HG03457 (cell line): Measurements from ENCODE around the gene MYH7B.

ENCODE experiments used
- ATAC-seq: cut with Tn5 transposase; IDR thresholded peaks from one replicate; pipeline ENCODE4 v1.9.1; 2021; ENCODE audit warnings: moderate number of reproducible peaks; ENCODE audit not compliant: unreplicated experiment

Gene MYH7B

DNA sequence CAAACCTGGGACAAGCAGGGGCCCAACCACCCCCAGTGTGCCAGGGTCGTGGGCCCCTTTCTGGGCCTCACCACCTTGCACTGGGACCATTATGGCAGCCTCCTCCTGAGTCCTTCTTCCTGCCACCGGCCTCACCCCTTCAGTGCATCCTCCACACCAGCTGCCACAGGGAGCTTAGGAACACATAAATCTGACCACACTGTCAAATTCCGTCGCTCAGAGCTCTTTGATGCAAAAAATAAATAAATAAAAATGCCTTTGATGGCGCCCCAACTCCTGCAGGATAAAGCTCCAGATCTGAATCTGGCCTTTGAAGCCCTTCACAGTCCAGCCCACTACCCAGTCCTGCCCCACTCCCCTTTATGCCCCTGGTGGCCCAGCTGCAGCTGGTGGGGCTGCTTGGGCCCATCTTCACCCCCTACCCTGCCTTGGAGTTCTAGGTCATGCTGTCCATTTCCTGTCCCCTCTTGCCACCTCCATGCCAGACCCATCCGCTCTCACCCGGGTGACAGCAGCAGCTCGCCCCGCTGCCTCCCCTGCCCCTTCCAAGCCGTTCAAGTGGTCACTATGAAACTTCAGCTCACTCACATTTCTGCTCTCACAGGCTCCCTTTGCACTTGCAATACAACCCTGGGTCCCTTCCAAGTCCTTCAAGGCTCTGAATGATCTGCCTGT lies 16.0 kb downstream of the MYH7B start:
- no peak for ATAC-seq

DNA sequence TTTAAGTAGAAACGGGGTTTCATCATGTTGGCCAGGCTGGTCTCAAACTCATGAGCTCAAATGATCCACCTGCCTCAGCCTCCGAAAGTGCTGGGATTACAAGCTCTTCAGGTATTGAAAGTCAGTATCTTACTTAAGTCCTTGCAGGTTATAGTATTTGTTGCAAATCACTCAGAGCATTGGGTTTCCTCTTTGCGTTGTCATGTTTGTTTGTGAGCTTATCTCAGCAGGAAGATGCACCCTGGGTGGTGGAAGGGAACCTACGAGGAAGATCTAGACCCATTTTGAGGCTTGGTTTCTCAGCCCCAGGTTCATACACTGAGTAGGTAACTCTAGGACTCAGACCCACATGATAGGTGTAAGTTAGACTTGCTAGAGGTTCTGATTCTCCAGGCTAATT lies 18.6 kb downstream of the MYH7B start:
- ATAC-seq, result no peak

DNA sequence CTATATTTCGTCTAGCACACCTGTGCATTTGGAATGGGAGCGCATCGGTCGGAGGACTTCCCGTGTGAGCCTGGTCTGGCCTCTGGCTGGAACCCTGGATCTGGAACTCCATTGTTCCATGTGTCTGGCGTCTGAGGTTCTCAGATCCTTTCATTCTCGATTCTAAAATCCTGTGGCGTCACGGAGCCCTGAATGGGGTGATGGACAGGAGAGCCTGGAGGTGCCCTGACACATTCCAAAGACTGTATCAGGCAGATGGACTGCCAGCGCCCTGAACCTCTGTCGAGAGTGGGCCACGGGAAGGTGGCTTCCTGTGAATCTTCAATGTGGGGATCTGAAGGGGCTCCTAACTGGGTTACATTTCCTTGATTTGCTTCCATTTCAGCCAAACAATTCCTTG lies 20.6 kb downstream of the MYH7B start:
- ATAC-seq, result no peak

GRCh38 chr20:34977365-34978091 lies 21.9 kb downstream of the MYH7B start:
- no peak for ATAC-seq

DNA sequence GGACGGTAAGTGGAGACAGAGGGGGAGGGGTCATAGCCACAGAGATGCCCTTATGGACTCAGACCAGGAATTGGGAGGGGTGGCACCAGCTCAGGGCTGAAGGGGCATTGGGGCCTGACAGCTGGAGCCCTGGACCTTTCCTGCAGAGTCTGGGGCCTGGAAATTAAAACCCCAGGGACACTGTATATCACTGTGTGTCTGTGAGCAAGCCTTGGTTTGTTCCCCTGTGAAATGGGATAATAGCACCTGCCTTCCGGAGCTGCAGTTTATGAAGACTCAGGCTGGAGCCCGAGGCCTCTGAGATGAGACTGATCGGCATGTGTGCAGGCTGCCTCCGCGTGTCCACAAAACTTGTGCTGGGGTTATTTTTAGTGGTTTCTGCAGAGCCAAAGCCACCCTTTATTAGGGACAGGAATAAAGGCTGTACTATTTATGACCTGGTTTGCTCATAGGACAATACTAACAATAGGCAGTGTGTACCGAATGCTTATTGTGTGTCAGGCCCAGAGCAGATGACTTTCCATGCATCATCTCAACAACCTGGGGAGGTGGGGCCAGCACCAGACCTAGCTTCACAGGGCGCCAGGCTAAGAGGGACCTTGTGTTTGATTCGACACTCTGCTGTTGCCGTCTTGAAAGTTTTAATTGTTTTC lies 22.6 kb downstream of the MYH7B start:
- ATAC-seq, result no peak

- no peak for ATAC-seq
These were observed 23.9 kb downstream of the MYH7B start for GRCh38 chr20:34979366-34980153.

DNA sequence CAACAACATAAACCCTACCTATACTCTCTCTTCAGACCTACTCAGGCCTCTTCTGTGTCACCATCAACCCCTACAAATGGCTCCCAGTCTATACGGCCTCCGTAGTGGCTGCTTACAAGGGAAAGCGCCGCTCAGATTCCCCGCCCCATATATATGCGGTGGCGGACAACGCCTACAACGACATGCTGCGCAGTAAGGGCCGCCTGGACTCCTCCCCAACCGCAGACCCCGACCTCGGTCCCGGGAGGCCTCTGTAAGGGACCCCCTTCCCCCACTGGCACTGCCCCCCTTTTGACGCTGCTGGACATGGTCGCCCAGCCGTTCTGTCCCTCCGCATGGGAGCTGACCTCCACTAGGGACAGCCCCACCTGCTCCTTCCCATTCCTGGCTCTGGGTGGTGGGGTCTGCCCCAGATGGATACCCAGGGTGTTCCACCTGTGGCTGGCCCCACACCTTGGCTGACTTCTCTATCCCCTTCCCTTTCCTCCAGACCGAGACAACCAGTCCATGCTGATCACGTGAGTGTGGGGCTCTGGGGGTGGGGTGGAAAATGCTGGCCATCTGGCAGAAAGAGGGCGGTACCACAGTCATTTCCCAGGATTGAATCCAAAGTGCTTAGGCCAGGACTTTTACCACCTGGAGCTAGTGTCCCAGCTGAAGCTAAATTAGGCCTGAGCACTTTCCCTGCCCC lies 25.0 kb downstream of the MYH7B start:
- no peak for ATAC-seq

DNA sequence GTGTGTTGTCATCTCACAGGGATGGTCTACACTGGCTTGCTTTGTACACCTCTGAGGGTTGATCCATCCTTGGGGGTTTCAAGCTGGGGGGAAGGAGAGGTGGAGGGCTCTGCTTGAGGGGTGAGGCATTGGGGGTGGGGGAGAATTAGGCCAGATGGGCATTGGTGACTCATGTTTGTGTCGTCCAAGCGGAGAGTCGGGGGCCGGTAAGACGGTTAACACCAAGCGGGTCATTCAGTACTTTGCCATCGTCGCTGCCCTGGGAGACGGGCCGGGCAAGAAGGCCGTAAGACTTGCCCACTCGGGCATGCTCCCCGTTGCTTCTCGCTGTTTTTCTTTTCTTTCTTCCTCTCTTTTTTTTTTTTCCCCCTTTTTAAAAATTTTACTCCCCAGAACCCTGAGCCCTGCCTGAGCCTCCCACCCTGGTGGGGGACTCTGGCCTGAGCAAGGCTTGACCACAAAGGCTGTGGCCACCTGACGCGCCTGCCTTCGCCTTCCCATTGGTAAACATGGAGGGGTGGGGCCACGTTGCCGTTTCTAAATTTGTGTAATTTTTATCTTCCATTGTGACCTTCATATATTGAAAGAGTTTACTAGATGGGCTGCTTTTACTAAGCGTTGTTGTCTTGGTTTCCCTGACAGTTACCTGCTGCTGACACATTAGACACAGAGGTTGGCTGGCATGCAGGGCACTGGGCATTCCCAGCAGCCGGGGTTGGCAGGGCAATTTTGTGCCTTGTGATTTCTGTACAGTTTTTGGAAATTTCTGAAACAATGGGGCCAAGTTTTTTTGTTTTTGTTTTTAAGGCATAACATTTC lies 26.8 kb downstream of the MYH7B start:
- ATAC-seq, result no peak

- ATAC-seq, result no peak
These were observed 27.6 kb downstream of the MYH7B start for GRCh38 chr20:34983089-34983820.

- ATAC-seq, result no peak
These were observed 28.5 kb downstream of the MYH7B start for GRCh38 chr20:34983995-34984735.

DNA sequence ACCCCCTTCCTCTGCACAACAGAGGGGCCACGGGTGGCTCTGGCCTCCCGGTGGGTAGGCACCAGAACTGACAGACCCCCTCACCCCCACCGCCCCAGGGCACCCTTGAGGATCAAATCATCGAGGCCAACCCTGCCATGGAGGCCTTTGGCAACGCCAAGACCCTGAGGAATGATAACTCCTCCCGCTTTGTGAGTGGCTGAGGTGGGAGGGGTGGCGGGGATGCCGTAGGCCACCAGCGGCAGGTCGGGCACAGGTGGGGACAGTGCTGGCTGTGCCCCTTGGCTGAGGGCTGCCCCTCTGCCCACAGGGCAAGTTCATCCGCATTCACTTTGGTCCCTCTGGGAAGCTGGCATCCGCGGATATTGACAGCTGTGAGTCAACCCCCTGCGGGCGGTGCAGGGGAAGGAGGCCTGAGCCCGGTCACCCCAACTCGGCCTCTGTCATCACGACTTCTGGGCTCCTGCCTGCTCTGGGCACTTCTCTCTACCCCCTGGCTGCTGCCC lies 29.1 kb downstream of the MYH7B start:
- ATAC-seq, result no peak

DNA sequence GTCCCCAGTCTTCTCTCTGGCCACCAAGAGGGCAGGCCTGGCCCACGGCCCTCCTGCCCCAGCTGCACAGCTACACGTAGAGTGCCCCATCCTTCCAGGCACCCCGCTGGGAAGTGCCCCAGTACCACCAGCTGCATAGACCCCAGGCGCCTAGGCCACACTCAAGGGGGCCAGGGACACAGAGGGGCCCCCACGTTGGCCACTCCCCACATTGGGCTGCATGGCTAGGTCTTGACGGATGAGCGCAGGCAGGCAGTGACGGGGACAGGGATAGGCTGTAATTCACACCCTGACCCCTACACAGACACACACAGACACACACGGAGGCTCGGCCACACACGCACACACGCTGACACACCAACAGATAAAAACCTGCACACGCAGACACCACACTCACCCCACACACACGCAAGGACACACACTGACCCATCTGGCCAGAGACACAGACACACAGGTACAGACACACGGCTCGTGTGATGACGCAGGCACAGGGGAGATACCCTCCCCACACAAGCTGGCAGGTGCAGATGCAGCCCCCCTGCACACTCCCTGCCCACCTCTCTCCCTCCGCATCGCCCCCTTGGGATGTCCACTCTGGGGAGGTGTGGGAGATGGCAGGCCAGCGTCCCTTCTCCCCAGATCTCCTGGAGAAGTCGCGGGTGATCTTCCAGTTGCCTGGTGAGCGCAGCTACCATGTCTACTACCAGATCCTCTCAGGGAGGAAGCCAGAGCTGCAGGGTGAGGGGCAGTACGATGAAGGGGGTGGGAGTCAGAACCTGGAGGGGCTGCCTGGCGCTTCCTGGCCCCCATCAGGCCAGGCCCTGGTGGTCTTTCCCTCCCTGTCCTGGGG lies 30.0 kb downstream of the MYH7B start:
- ATAC-seq, result no peak

GRCh38 chr20:34986311-34987287 lies 30.9 kb downstream of the MYH7B start:
- ATAC-seq, result no peak

- ATAC-seq, result no peak
These were observed 31.9 kb downstream of the MYH7B start for GRCh38 chr20:34987288-34988190.

DNA sequence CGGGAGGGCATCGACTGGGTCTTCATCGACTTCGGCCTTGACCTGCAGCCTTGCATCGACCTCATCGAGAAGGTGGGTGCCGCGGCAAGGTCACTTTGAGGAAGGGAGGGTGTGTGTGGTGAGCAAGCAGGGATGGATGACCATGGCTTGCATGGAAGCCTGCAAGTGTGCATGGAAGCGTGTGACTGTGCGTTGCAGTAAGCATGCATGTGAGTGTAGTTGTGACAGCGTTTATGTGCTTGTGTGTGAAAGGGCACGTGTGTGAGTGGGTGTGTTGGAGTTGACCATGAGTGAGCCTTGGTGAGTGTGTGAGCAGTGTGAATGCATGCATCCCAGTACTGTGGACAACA lies 32.5 kb downstream of the MYH7B start:
- no peak for ATAC-seq
